CD14-positive monocyte (primary cell): ENCODE results near the gene GAK. TPM values are rescaled to one million over a fixed set of nuclear protein-coding genes. Genes with fewer than 3 reads are reported as not detected.

Experiments
- DNase-seq, 3 donors: peaks; one replicate each; pipeline ENCODE4 v3.0.0-alpha.2; 2011 to 2022
- H2AFZ ChIP-seq: 2 replicates; pipeline ENCODE4 v1.6.0; 2012; ENCODE audit warnings: mild to moderate bottlenecking, low read depth, low read length, inconsistent platforms; ENCODE audit not compliant: insufficient read depth, poor library complexity, severe bottlenecking
- H3K27ac ChIP-seq, 2 donors: 1 replicate in 1 of 2; 2 replicates in 1 of 2; pipeline ENCODE4 v1.5.1; 2012 to 2013; ENCODE audit warnings: low read length in 2 of 2, control low read depth in 1 of 2, inconsistent platforms in 1 of 2, low read depth in 1 of 2, mild to moderate bottlenecking in 1 of 2
- H3K27me3 ChIP-seq, 2 donors: one replicate each; pipeline versions ENCODE4 v1.6.0 to v1.6.1; 2011 to 2013; ENCODE audit warnings: low read length in 2 of 2; ENCODE audit not compliant: control insufficient read depth in 2 of 2, insufficient read depth in 2 of 2
- H3K36me3 ChIP-seq, 2 donors: replicated peaks in 1 of 2; 1 replicate in 1 of 2; 2 replicates in 1 of 2; pipeline versions ENCODE4 v1.5.1 to v1.6.1; 2012 to 2013; ENCODE audit warnings: low read length in 2 of 2, control low read depth in 1 of 2, inconsistent platforms in 1 of 2, mild to moderate bottlenecking in 1 of 2; ENCODE audit not compliant: insufficient read depth in 2 of 2, control insufficient read depth in 1 of 2
- H3K4me1 ChIP-seq, 2 donors: 1 replicate in 1 of 2; 2 replicates in 1 of 2; pipeline versions ENCODE4 v1.5.1 to v1.6.1; 2012 to 2013; ENCODE audit warnings: low read length in 2 of 2, control low read depth in 1 of 2, inconsistent platforms in 1 of 2, mild to moderate bottlenecking in 1 of 2, moderate library complexity in 1 of 2; ENCODE audit not compliant: insufficient read depth in 2 of 2, control insufficient read depth in 1 of 2
- H3K4me2 ChIP-seq: replicated peaks from 2 replicates; pipeline ENCODE3; 2012; ENCODE audit warnings: low read length, moderate library complexity, mild to moderate bottlenecking; ENCODE audit not compliant: poor library complexity, severe bottlenecking; ENCODE audit errors: extremely low read depth
- H3K4me3 ChIP-seq, 3 experiments: fragments of 200-600 bp in 1 of 3; sonication (generic) in 1 of 3; replicated peaks in 1 of 3; 1 replicate in 2 of 3; 2 replicates in 1 of 3; pipeline ENCODE4 v1.5.1; 2011 to 2013; ENCODE audit warnings: low read length in 3 of 3, mild to moderate bottlenecking in 3 of 3, control low read depth in 2 of 3, low read depth in 2 of 3, inconsistent platforms in 1 of 3, moderate library complexity in 1 of 3
- H3K79me2 ChIP-seq: 2 replicates; pipeline ENCODE4 v1.6.0; 2012; ENCODE audit warnings: mild to moderate bottlenecking, control low read depth, inconsistent platforms, low read length, moderate library complexity; ENCODE audit not compliant: insufficient read depth
- H3K9ac ChIP-seq: 2 replicates; pipeline ENCODE4 v1.6.0; 2017; ENCODE audit warnings: low read length, mild to moderate bottlenecking; ENCODE audit not compliant: insufficient read depth, poor library complexity, severe bottlenecking
- H3K9me3 ChIP-seq, 2 donors: replicated peaks in 1 of 2; 1 replicate in 1 of 2; 2 replicates in 1 of 2; pipeline versions ENCODE4 v1.5.1 to v1.6.1; 2012 to 2013; ENCODE audit warnings: low read length in 2 of 2, control low read depth in 1 of 2; ENCODE audit not compliant: control insufficient read depth in 1 of 2, insufficient read depth in 1 of 2
- H4K20me1 ChIP-seq: 2 replicates; pipeline ENCODE4 v1.6.0; 2012; ENCODE audit warnings: mild to moderate bottlenecking, low read length, control low read depth, moderate library complexity; ENCODE audit not compliant: insufficient read depth
- H3K27ac Mint-ChIP-seq, 7 donors: one replicate each; pipeline ENCODE4 v1.8.0; 2020; ENCODE audit warnings: mild to moderate bottlenecking in 7 of 7, mixed read lengths in 7 of 7, moderate library complexity in 6 of 7, inconsistent platforms in 2 of 7
- H3K27me3 Mint-ChIP-seq, 3 donors: one replicate each; pipeline ENCODE4 v1.8.0; 2021 to 2022; ENCODE audit warnings: low read depth in 3 of 3, mild to moderate bottlenecking in 3 of 3, mixed read lengths in 3 of 3, moderate library complexity in 3 of 3, inconsistent platforms in 1 of 3
- H3K36me3 Mint-ChIP-seq, 2 donors: one replicate each; pipeline ENCODE4 v1.8.0; 2020; ENCODE audit warnings: mixed read lengths in 2 of 2, inconsistent platforms in 1 of 2, mild to moderate bottlenecking in 1 of 2
- H3K4me1 Mint-ChIP-seq: one replicate; pipeline ENCODE4 v1.8.0; 2020; ENCODE audit warnings: mild to moderate bottlenecking, mixed read lengths
- H3K4me3 Mint-ChIP-seq, 2 donors: one replicate each; pipeline ENCODE4 v1.8.0; 2020; ENCODE audit warnings: mild to moderate bottlenecking in 2 of 2, mixed read lengths in 2 of 2, moderate library complexity in 1 of 2
- H3K9me3 Mint-ChIP-seq, 7 donors: one replicate each; pipeline ENCODE4 v1.8.0; 2020 to 2022; ENCODE audit warnings: mixed read lengths in 7 of 7, mild to moderate bottlenecking in 6 of 7, moderate library complexity in 6 of 7, inconsistent platforms in 2 of 7
- WGBS: methylation state at CpG from one replicate; pipeline ENCODE4 v1.1.5; 2013; ENCODE audit warnings: missing lambda C conversion rate; ENCODE audit not compliant: insufficient coverage; 5-methylcytosine and 5-hydroxymethylcytosine counted together
- intact Hi-C, 2 donors: fragments of 100-400 bp; cut with micrococcal nuclease; formaldehyde crosslinking; loops; one replicate each; pipeline versions ENCODE4 v1.15.0 to v1.15.1; 2023
- polyA plus RNA-seq, 3 donors: library from polyadenylated mRNA; depleted of rRNA in 1 of 3; unstranded in 2 of 3; stranded (reverse) in 1 of 3; fragments of 300-500 nt in 2 of 3; fragments of >200 nt in 1 of 3; fragmentation: Illumina TruSeq in 2 of 3; gene quantifications; 1 replicate in 2 of 3; 2 replicates in 1 of 3; pipeline ENCODE4 v1.2.3, GENCODE V29; 2012 to 2021
- TF ChIP-seq, protein P1 (sequence below): fragments of 200-600 bp; IDR thresholded peaks from one replicate; pipeline ENCODE4 v1.8.0; 2022; ENCODE audit warnings: antibody characterized with exemption, mild to moderate bottlenecking

Gene GAK
- polyA plus RNA-seq, 3 donors: 40.3 to 88.7 (median 54.9) TPM

DNA sequence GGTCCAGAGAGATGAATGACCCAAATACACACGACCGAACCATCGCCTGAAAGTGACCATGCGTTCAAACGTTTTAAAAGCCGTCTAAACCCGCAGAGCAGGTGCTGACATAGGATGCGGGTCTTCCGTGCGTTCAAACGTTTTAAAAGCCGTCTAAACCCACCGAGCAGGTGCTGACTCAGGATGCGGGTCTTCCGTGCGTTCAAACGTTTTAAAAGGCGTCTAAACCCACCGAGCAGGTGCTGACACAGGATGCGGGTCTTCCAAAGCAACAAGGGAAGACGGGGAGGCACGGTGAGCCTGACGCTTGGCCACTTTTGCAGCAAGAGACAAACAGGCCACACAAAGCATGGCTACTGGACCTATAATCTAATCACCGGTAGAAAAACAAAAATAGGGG lies 47.2 kb downstream of the GAK start:
- Mint-ChIP-seq H3K27ac (peak overlapping the region in 1 of 7 donors; percentile 21), H3K36me3 (peaks cover 79 to 94% of the 10 kb centered on the region in 2 donors), H3K9me3 (peaks cover 0 to 12% (median 0%) of the 10 kb centered on the region in 7 donors), H3K4me3 (no peak overlapping the region), H3K27me3 (no peaks in the 10 kb centered on the region), H3K4me1 (no peaks in the 10 kb centered on the region)
- Histone ChIP-seq H3K4me3 (no peak overlapping the region), H3K9ac (no peak overlapping the region), H3K4me2 (no peak overlapping the region), H3K27me3 (no peaks in the 10 kb centered on the region), H3K79me2 (no peaks in the 10 kb centered on the region), H3K27ac (no peak overlapping the region), H3K9me3 (no peaks in the 10 kb centered on the region), H4K20me1 (peaks cover 76% of the 10 kb centered on the region), H2AFZ (no peak overlapping the region), H3K36me3 (peaks cover 97 to 100% of the 10 kb centered on the region in 2 donors), H3K4me1 (no peaks in the 10 kb centered on the region)
- WGBS: 95% methylated on average over 24 of the region's 24 CpGs
- DNase-seq: no peak
- TF ChIP-seq, protein P1, sequence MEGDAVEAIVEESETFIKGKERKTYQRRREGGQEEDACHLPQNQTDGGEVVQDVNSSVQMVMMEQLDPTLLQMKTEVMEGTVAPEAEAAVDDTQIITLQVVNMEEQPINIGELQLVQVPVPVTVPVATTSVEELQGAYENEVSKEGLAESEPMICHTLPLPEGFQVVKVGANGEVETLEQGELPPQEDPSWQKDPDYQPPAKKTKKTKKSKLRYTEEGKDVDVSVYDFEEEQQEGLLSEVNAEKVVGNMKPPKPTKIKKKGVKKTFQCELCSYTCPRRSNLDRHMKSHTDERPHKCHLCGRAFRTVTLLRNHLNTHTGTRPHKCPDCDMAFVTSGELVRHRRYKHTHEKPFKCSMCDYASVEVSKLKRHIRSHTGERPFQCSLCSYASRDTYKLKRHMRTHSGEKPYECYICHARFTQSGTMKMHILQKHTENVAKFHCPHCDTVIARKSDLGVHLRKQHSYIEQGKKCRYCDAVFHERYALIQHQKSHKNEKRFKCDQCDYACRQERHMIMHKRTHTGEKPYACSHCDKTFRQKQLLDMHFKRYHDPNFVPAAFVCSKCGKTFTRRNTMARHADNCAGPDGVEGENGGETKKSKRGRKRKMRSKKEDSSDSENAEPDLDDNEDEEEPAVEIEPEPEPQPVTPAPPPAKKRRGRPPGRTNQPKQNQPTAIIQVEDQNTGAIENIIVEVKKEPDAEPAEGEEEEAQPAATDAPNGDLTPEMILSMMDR: no peak
- intact Hi-C loops: no loop called here

DNA sequence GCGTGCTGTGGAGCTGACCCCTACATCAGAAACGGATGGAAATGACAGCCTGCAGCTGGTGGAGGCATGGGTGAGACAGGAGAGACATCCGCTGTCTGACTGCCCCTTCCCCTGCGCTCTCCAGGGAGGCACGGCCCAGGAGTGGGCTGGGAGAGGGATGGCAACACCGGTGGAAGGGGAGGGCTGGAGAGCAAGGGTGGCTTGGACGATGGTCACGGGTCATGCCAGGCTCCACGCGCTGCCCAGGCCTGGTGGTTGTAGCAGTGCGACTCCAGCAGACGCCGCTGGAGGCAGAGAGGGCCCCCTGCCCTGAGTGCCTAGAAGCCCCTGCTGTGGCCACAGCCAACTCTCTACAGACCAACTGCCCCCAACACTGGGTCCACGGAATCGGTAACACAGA lies 47.9 kb downstream of the GAK start:
- H2AFZ ChIP-seq: no peak overlapping the region
- H3K36me3 ChIP-seq: peaks cover 97 to 100% of the 10 kb centered on the region in 2 donors
- TF ChIP-seq, protein P1: no peak
- peaks cover 75% of the 10 kb centered on the region for H4K20me1 ChIP-seq
- no peak for DNase-seq
- H3K9me3 ChIP-seq: no peaks in the 10 kb centered on the region
- intact Hi-C loops: no loop called here
- no peaks in the 10 kb centered on the region for H3K4me1 ChIP-seq
- Mint-ChIP-seq H3K36me3 (peaks cover 80 to 94% of the 10 kb centered on the region in 2 donors), H3K9me3 (peaks cover 0 to 12% (median 0%) of the 10 kb centered on the region in 7 donors), H3K4me3 (no peak overlapping the region), H3K27ac (no peak overlapping the region), H3K27me3 (no peaks in the 10 kb centered on the region), H3K4me1 (no peaks in the 10 kb centered on the region)
- H3K4me3 ChIP-seq: no peak overlapping the region
- no peak overlapping the region for H3K4me2 ChIP-seq
- H3K27ac ChIP-seq: no peak overlapping the region
- no peaks in the 10 kb centered on the region for H3K79me2 ChIP-seq
- 86% methylated on average over 9 of the region's 15 CpGs for WGBS
- H3K9ac ChIP-seq: no peak overlapping the region
- H3K27me3 ChIP-seq: no peaks in the 10 kb centered on the region
